NB4 (cell line): ENCODE data around the gene FBXW10B.

ENCODE experiments used
- POLR2A ChIP-seq: IDR thresholded peaks from 2 replicates; pipeline ENCODE4 v1.6.1; 2011; ENCODE audit warnings: mild to moderate bottlenecking; ENCODE audit not compliant: insufficient read length; ENCODE audit errors: extremely low read depth
- TF ChIP-seq, protein P1 (sequence below): IDR thresholded peaks from one replicate; pipeline ENCODE4 v1.5.1; 2012; ENCODE audit warnings: low read depth, low read length
- TF ChIP-seq, protein P2 (sequence below): IDR thresholded peaks from 2 replicates; pipeline ENCODE4 v1.6.1; 2011; ENCODE audit warnings: low read depth, low read length

DNA sequence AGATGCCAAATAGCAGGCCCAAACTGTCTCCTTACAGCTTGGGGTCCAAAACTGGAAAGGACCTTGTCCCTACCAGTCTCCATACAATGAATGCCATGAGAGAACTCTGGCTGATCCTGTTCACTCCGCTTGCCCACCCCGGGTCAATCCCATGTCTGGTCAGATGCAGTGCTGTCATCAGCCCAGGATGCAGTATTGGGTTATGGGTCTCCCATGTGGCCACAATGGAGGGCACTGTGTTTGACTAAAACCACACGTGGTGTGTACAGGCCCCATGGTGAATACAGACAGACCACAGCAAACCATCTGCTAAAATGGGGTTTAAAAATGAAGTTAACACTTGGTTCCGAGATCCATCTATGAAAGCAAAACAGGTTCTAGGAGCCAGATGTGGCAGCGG, 44.2 kb upstream of the FBXW10B start:
- TF ChIP-seq, protein P1, sequence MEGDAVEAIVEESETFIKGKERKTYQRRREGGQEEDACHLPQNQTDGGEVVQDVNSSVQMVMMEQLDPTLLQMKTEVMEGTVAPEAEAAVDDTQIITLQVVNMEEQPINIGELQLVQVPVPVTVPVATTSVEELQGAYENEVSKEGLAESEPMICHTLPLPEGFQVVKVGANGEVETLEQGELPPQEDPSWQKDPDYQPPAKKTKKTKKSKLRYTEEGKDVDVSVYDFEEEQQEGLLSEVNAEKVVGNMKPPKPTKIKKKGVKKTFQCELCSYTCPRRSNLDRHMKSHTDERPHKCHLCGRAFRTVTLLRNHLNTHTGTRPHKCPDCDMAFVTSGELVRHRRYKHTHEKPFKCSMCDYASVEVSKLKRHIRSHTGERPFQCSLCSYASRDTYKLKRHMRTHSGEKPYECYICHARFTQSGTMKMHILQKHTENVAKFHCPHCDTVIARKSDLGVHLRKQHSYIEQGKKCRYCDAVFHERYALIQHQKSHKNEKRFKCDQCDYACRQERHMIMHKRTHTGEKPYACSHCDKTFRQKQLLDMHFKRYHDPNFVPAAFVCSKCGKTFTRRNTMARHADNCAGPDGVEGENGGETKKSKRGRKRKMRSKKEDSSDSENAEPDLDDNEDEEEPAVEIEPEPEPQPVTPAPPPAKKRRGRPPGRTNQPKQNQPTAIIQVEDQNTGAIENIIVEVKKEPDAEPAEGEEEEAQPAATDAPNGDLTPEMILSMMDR = no peak
- TF ChIP-seq, protein P2, sequence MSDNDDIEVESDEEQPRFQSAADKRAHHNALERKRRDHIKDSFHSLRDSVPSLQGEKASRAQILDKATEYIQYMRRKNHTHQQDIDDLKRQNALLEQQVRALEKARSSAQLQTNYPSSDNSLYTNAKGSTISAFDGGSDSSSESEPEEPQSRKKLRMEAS = no peak
- no peak for TF ChIP-seq POLR2A
